Measurements from ENCODE around the gene AFM. TPM values are rescaled to one million over a fixed set of nuclear protein-coding genes. Genes with fewer than 3 reads are reported as not detected.

AFM gene
- total RNA-seq, 6 experiments from 2014 or later: not detected

DNA sequence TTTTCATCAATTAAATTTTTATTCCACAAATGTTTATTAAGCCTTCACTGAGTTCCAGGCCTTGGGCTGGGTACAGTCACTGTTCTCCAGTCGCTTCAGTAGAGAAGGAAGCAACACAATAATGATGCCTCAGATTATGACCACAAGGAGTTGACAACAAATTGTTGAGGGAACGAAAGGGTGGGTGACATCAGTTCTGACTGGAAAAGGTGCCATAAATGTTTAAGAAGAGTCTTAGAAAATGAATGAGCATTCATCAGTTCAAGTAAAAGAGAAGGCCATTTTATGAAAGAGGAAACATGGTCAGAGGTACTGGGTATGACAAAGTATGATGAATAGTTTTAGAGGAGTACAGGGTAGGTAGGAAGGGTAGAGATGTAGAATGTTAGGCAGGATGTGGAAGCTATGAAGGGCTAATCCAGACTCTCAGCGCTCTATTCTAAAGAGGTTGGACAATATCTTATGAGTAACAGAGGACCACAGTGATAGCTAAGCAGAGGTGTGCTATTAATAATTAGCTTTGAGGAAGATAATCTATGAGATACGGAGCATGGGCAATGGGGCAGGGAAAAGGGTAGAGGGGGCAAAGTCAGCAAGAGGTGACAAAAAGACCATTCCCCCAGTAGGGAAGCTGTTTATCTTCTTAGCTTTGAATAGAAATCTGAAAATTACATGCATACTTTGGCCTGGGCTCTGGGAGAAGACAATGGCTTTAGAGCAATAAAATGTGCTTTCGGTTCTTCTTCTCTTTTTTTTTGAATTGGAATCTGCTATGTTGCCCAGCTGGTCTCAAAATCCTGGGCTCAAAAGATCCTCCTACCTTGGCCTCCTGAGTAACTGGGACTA lies 25.1 kb upstream of the AFM start:
- TF ChIP-seq, protein P1, sequence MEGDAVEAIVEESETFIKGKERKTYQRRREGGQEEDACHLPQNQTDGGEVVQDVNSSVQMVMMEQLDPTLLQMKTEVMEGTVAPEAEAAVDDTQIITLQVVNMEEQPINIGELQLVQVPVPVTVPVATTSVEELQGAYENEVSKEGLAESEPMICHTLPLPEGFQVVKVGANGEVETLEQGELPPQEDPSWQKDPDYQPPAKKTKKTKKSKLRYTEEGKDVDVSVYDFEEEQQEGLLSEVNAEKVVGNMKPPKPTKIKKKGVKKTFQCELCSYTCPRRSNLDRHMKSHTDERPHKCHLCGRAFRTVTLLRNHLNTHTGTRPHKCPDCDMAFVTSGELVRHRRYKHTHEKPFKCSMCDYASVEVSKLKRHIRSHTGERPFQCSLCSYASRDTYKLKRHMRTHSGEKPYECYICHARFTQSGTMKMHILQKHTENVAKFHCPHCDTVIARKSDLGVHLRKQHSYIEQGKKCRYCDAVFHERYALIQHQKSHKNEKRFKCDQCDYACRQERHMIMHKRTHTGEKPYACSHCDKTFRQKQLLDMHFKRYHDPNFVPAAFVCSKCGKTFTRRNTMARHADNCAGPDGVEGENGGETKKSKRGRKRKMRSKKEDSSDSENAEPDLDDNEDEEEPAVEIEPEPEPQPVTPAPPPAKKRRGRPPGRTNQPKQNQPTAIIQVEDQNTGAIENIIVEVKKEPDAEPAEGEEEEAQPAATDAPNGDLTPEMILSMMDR (IDR thresholded peaks at IDR 0.05): no peak
- H3K36me3 Mint-ChIP-seq (ENCODE audit: low read depth): no peaks in the 10 kb centered on the region
- peaks cover 21% of the 10 kb centered on the region for H3K4me1 Mint-ChIP-seq (ENCODE audit: low read depth)
- H3K27me3 Mint-ChIP-seq (ENCODE audit: insufficient read depth): no peaks in the 10 kb centered on the region; the same call in 1 of the 2 replicates
- no peak overlapping the region for H3K27ac Mint-ChIP-seq
- H3K9me3 Mint-ChIP-seq: no peaks in the 10 kb centered on the region
- H3K4me3 Mint-ChIP-seq: no peak overlapping the region
- no peak for DNase-seq

- Mint-ChIP-seq H3K4me3 (no peak overlapping the region), H3K9me3 (no peaks in the 10 kb centered on the region), H3K4me1 (ENCODE audit: low read depth) (peaks cover under 1% of the 10 kb centered on the region), H3K27me3 (ENCODE audit: insufficient read depth) (no peaks in the 10 kb centered on the region; the same call in 1 of the 2 replicates), H3K36me3 (ENCODE audit: low read depth) (no peaks in the 10 kb centered on the region), H3K27ac (no peak overlapping the region)
- no peak for DNase-seq
- TF ChIP-seq, protein P1 (IDR thresholded peaks at IDR 0.05): no peak
Measured at GRCh38 chr4:73458184-73459047, 23.1 kb upstream of the AFM start.

DNA sequence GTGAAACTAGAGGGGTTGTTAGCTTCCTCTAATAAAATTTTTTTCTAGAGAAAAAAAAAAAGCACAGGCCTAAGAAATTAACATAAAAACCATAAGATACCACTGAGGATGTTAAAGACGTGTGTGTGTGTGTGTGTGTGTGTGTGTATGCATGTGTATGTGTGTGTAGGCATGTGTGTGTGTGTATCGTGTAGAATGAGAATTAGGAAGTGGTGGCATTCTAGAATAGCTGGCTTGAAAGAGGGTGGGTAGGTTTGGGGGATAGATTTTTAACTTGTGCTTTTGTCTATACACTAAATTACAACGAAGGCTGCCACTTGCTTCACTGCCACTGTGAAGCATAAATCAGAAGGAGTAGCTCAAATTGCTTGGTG lies 22.5 kb upstream of the AFM start:
- H3K36me3 Mint-ChIP-seq (ENCODE audit: low read depth): no peaks in the 10 kb centered on the region
- no peak overlapping the region for H3K27ac Mint-ChIP-seq
- peaks cover 1% of the 10 kb centered on the region; the same call in 1 of the 2 replicates for H3K27me3 Mint-ChIP-seq (ENCODE audit: insufficient read depth)
- TF ChIP-seq, protein P1 (IDR thresholded peaks at IDR 0.05): no peak
- no peak overlapping the region for H3K4me3 Mint-ChIP-seq
- no peak for DNase-seq
- no peaks in the 10 kb centered on the region for H3K4me1 Mint-ChIP-seq (ENCODE audit: low read depth)
- no peaks in the 10 kb centered on the region for H3K9me3 Mint-ChIP-seq

GRCh38 chr4:73460913-73461522 lies 20.5 kb upstream of the AFM start:
- H3K27ac Mint-ChIP-seq: no peak overlapping the region
- H3K4me3 Mint-ChIP-seq: no peak overlapping the region
- DNase-seq: no peak
- no peaks in the 10 kb centered on the region for H3K4me1 Mint-ChIP-seq (ENCODE audit: low read depth)
- no peaks in the 10 kb centered on the region for H3K36me3 Mint-ChIP-seq (ENCODE audit: low read depth)
- H3K9me3 Mint-ChIP-seq: no peaks in the 10 kb centered on the region
- H3K27me3 Mint-ChIP-seq (ENCODE audit: insufficient read depth): peaks cover 1% of the 10 kb centered on the region; the same call in 1 of the 2 replicates
- TF ChIP-seq, protein P1 (IDR thresholded peaks at IDR 0.05): no peak

DNA sequence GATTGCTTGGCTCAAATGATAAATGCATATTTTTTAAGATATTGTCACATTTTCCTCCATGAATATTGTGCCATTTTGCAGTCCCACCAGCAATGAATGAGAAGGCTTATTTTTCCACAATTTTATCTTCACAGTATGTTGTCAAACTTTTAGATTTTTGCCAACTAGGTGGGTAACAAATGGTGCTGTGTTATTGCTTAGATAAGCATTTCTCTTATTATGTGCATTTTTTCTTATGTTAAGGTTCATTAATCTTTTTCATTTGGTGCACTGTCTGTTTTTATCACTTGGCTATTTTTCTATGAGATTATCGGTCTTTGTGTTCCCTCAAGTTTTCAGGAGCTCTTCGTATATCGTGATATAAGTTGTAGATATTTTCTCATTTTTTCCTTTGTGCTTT lies 13.4 kb upstream of the AFM start:
- no peak overlapping the region for H3K27ac Mint-ChIP-seq
- H3K4me3 Mint-ChIP-seq: no peak overlapping the region
- H3K36me3 Mint-ChIP-seq (ENCODE audit: low read depth): no peaks in the 10 kb centered on the region
- H3K4me1 Mint-ChIP-seq (ENCODE audit: low read depth): no peaks in the 10 kb centered on the region
- DNase-seq: no peak
- H3K27me3 Mint-ChIP-seq (ENCODE audit: insufficient read depth): peaks cover 15% of the 10 kb centered on the region
- H3K9me3 Mint-ChIP-seq: peaks cover 9% of the 10 kb centered on the region; the same call in 1 of the 2 replicates
- TF ChIP-seq, protein P1 (IDR thresholded peaks at IDR 0.05): no peak
